Measurements from ENCODE around the gene MMEL1.
"Not testable (repeated sequence)": the region's sequence is repeated elsewhere in the genome, so short reads cannot be mapped to it uniquely, and the experiment has no call there.

MMEL1 gene

DNA sequence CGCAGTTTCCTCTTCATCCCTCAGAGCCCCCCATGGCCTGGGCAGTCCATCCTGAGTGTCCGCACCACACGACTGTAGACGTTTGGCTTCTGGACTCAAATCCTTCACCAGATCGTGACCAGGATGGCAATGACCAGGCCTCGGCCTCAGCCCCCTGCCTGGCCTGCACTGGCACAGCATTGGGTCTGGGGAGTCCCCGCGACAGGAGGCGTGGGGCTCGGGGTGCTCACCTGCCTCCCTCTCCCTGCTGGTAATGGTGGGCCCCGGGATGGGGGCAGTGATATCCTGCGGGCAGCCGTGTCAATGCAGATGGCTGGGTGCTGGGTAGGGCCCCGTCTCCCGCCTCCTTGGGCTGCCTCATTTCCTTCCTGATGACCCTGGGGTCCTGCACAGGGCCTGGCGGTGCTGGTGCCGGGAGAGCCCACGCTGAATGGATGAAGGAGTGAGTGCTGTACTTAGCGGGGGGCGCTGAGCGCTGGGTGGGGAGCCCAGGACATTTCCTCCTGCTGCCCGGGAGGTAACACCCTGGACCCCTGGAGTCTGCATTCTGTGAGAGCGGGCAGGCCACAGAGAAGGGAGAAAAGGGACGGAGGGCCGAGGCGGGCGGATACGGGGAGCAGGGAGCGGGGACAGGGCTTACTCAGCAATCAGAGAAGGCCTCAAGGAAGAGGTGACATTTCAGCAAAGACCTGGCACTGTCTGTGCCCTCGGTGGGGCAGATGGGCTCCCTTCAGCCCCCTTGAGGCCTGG is 78.8 kb downstream of the MMEL1 start:
- TF ChIP-seq, protein P1, sequence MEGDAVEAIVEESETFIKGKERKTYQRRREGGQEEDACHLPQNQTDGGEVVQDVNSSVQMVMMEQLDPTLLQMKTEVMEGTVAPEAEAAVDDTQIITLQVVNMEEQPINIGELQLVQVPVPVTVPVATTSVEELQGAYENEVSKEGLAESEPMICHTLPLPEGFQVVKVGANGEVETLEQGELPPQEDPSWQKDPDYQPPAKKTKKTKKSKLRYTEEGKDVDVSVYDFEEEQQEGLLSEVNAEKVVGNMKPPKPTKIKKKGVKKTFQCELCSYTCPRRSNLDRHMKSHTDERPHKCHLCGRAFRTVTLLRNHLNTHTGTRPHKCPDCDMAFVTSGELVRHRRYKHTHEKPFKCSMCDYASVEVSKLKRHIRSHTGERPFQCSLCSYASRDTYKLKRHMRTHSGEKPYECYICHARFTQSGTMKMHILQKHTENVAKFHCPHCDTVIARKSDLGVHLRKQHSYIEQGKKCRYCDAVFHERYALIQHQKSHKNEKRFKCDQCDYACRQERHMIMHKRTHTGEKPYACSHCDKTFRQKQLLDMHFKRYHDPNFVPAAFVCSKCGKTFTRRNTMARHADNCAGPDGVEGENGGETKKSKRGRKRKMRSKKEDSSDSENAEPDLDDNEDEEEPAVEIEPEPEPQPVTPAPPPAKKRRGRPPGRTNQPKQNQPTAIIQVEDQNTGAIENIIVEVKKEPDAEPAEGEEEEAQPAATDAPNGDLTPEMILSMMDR (IDR thresholded peaks at IDR 0.05; ENCODE audit: low read depth, low read length) = no peak
- DNase-seq (ENCODE audit: low read depth in 2 of 2) = no peak
- H3K4me3 ChIP-seq (replicated peaks in 1 of 2; ENCODE audit: low read depth in 2 of 2, low read length in 2 of 2) = no peak overlapping the region

DNA sequence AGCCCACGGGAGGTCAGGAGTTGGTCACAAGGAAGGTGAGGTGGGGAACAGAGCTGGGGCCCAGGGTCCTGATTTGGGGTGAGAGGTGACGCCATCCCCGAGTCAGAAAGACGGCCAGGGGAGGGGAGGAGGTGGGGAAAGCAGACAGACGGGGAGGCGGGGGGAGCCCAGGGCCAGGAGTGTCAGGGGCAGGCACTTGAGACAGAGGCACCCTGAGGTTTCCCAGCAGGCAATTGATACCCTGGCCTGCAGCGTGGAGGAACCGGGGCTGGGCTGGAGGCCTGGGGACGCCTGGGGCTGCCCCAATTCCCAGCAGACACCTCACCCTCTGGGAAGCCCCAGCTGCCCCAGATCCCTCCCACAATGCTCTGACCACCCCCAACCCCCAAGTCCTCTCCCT is 79.7 kb downstream of the MMEL1 start:
- not testable (repeated sequence) for H3K4me3 ChIP-seq (replicated peaks in 1 of 2; ENCODE audit: low read depth in 2 of 2, low read length in 2 of 2); DNase-seq (ENCODE audit: low read depth in 2 of 2)

DNA sequence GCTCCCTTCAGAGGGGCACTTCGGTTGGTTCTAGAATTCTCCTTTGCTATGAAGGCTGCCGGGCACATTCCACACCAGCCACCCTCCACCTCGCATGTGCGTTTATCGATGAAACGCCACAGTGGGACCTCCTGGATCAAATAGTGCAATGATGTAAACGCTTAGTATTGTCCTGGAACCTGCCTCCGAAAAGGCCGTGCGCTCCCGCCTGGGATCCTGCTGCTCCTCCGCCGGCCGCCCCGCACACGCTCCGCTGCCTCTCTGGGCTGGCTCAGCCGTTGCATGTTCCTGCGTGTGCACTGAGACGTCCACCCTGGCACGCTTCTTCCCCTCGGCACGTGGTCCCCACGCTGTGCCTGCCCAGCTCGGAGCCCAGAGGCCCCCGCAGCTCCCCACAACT is 80.6 kb downstream of the MMEL1 start:
- H3K4me3 ChIP-seq (replicated peaks in 1 of 2; ENCODE audit: low read depth in 2 of 2, low read length in 2 of 2) = no peak overlapping the region
- TF ChIP-seq, protein P1 (IDR thresholded peaks at IDR 0.05; ENCODE audit: low read depth, low read length) = no peak
- no peak for DNase-seq (ENCODE audit: low read depth in 2 of 2)

DNA sequence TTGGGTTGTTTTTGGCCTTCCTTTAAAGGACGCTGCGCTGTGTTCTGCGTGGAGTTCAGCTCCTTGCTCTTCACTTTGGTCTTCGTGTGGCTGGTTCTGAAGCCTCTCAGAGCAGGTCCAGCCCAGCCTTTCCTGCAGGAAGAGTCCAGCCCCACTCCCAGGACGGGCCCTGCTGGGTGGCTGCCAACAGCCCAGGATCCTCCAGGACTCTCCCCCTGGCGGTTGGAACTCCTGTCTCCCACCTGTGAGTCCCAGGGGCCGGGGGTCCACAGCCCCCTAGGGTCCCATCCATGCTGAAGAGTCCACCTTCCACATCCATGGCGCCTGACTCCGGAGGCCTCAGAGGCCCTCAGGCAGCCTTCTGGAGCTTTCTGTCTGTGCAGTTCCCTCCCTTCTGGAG is 81.3 kb downstream of the MMEL1 start:
- DNase-seq (ENCODE audit: low read depth in 2 of 2); H3K4me3 ChIP-seq (replicated peaks in 1 of 2; ENCODE audit: low read depth in 2 of 2, low read length in 2 of 2): not testable (repeated sequence)

DNA sequence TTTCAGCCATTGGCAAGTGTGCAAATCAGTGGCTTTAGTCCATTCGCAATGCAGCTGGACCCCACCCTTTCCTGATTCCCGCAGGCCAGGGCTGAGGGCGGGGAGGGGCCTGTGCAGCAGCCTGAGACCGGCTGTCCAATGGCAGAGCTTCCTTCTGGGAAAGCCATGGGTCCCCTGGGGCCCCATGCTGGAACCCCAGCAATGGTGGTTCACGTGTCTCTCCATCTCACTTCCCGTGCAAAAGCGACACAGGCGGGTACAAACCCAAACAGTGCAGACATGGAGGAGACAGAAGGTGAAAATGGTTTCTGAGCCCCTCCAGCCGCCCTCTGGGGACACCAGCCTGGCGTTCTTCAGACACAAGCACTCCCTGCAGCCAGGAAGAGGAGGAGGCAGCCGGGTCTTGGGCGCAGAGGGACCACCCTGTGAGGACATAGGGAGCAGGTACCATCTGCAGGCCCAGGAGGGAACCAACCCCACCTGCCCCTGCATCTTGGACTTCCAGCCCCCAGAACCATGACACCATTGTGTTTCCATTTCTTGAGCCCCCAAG is 82.4 kb downstream of the MMEL1 start:
- DNase-seq (ENCODE audit: low read depth in 2 of 2); H3K4me3 ChIP-seq (replicated peaks in 1 of 2; ENCODE audit: low read depth in 2 of 2, low read length in 2 of 2): not testable (repeated sequence)

DNA sequence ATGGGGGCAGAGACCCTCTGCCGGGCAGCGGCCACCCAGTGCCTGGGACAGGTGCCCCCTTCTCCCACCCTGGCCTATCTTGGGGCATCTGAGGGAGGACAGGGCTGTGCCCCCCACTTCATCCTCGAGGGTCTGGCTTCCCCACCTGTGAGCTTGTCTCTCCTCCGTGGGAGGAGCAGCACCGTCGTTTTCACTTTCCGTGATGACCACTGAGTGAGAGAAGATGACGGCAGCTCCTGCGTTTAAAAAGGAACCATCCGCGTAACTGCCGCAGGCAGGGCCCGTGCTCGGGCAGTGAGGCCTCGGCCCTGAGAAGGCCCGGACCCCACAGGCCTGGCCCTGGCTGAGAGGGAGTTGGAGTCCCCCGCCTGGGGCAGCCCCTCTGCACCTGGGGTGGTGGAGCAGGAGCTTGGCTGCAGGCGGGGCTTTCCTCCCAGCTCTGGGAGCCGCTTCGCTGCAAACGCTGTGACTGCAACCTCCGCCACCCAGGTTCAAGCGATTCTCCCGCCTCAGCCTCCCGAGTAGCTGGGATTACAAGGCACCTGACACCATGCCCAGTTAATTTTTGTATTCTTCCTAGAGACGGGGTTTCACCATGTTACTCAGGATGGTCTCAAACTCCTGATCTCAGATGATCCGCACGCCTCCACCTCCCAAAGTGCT is 83.3 kb downstream of the MMEL1 start:
- not testable (repeated sequence) for H3K4me3 ChIP-seq (replicated peaks in 1 of 2; ENCODE audit: low read depth in 2 of 2, low read length in 2 of 2); DNase-seq (ENCODE audit: low read depth in 2 of 2)

DNA sequence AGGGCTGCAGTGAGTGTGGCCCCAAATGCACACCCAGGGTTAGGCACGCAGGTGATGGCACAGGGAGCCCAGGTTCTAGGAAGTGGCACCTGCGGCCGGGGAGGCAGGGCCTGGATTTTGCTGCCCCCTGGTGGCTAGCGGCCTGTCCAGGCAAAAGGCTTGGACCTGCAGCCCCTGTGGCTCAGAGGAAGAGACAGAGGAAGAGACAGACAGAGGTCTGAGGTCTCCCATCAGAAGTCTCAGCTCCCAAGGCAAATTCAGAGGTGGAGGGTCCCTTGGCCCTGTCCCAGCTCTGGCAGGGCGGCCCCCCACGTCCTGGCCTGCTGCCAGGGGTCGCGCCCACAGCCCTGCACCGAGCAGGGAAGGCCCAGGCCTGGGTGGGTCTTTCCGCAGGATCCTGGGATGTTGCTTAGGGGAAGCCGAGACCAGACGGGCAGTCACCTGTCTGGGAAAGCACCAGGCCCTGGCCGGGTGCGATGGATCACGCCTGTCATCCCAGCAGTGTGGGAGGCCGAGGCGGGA is 84.7 kb downstream of the MMEL1 start:
- DNase-seq (ENCODE audit: low read depth in 2 of 2) = peak; percentile 71 to 73
- TF ChIP-seq, protein P1 (IDR thresholded peaks at IDR 0.05; ENCODE audit: low read depth, low read length) = peak; percentile 95
- H3K4me3 ChIP-seq (replicated peaks in 1 of 2; ENCODE audit: low read depth in 2 of 2, low read length in 2 of 2) = no peak overlapping the region

DNA sequence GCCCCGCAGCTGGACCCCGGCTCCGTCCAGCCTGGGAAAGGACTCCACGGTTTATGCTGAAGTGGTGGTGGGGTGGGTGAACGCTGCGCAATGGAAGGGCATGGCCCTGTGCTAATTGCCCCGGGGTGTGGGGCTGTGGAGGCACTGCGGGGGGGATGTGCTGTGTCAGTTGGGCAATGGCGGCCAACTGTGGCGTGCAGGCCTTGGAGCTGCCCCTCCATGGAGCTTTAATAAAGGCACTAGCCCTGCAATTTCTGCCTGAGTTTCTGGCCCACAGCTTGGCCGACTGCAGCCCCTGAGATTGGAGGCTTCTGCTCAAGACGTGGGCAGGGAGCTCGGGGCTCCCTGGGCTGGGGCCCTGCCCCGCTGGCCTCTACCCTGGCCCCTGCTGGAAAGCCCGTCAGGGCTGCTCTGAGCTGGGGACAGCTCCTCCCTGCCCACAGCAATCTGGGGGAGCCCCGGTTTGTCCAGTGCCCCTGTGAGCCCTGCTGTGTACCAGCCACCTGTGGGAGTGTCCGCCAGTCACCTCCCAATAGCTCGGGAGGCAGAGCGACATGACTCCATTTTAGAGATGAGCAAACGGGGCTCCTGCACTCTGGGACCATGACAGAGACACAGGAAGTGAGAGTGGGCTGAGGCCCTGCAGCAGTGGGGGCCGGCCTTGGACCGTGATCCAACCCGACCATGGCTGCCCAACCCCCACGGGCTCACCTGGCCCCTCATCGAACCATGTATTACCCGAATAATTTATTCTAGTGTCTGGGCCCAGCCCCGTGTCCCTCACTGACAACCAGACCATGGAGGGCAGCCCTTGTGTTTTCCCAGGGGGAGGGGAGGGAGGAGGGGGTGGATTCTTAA is 85.4 kb downstream of the MMEL1 start:
- no peak for DNase-seq (ENCODE audit: low read depth in 2 of 2)
- peak overlapping the region; percentile 47 to 55 for H3K4me3 ChIP-seq (replicated peaks in 1 of 2; ENCODE audit: low read depth in 2 of 2, low read length in 2 of 2)
- TF ChIP-seq, protein P1 (IDR thresholded peaks at IDR 0.05; ENCODE audit: low read depth, low read length) = no peak
